ENCODE results near the gene EFHC1. TPM values are rescaled to one million over a fixed set of nuclear protein-coding genes. Genes with fewer than 3 reads are reported as not detected.

The EFHC1 gene
- total RNA-seq, 1 experiment from 2014 or later = 24.6 TPM

DNA sequence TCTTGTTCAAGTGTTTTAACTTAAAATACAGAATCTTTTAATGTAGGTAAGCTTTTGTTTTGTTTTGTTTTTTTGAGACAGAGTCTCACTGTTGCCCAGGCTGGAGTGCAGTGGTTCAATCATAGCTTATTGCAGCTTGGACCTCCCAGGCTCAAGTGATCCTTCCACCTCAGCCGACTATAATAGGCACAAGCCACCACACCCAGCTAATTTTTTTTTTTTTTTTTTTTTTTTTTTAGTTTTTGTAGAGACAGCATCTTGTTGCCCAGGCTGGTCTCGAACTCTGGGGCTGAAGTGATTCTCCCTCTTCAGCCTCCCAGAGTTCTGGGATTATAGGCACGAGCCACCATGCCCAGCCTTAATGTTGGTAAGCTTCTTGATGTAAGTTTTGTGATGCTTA is 3.3 kb downstream of the EFHC1 start:
- BruUV-seq (replicated peaks) = no TSS peak
- POLR2A ChIA-PET = interaction anchor here (0.6 to 0.7 kb wide), 7 partner anchors 17 to 419 kb away, joined by 3 to 10 read pairs (median 4); no protein-coding TSS in a partner anchor
- no peak for ATAC-seq
- no peak overlapping the region for H3K4me3 ChIP-seq (ENCODE audit: low read depth in 2 of 2, low read length in 2 of 2)
- TF ChIP-seq CTCF (IDR thresholded peaks at IDR 0.05) (no peak), POLR2AphosphoS5 (IDR thresholded peaks at IDR 0.05; ENCODE audit: low read depth, low read length) (no peak), SIN3A (IDR thresholded peaks at IDR 0.05; ENCODE audit: borderline replicate concordance, insufficient read depth, low read depth, low read length) (no peak), TCF7L2 (IDR thresholded peaks at IDR 0.05; ENCODE audit: low read depth, low read length) (no peak)
- TF ChIP-seq, protein P1, sequence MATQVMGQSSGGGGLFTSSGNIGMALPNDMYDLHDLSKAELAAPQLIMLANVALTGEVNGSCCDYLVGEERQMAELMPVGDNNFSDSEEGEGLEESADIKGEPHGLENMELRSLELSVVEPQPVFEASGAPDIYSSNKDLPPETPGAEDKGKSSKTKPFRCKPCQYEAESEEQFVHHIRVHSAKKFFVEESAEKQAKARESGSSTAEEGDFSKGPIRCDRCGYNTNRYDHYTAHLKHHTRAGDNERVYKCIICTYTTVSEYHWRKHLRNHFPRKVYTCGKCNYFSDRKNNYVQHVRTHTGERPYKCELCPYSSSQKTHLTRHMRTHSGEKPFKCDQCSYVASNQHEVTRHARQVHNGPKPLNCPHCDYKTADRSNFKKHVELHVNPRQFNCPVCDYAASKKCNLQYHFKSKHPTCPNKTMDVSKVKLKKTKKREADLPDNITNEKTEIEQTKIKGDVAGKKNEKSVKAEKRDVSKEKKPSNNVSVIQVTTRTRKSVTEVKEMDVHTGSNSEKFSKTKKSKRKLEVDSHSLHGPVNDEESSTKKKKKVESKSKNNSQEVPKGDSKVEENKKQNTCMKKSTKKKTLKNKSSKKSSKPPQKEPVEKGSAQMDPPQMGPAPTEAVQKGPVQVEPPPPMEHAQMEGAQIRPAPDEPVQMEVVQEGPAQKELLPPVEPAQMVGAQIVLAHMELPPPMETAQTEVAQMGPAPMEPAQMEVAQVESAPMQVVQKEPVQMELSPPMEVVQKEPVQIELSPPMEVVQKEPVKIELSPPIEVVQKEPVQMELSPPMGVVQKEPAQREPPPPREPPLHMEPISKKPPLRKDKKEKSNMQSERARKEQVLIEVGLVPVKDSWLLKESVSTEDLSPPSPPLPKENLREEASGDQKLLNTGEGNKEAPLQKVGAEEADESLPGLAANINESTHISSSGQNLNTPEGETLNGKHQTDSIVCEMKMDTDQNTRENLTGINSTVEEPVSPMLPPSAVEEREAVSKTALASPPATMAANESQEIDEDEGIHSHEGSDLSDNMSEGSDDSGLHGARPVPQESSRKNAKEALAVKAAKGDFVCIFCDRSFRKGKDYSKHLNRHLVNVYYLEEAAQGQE (IDR thresholded peaks at IDR 0.05; ENCODE audit: insufficient read depth in 1 of 2, low read depth in 2 of 2, low read length in 1 of 2) = no peak
- no peaks in the 10 kb centered on the region for H3K36me3 ChIP-seq (ENCODE audit: control insufficient read depth, insufficient read depth, low read length)
- no peaks in the 10 kb centered on the region for H3K9me3 ChIP-seq (ENCODE audit: control insufficient read depth, insufficient read depth, low read depth, low read length)
- H3K4me1 ChIP-seq (ENCODE audit: control insufficient read depth, insufficient read depth, low read length) = peaks cover 33% of the 10 kb centered on the region
- H3K27ac ChIP-seq (ENCODE audit: low read length) = peak overlapping the region; percentile 51
- in situ Hi-C loops (cut with HindIII; ENCODE audit: low pct_unique_long_range_greater_than_20kb, low sequenced_read_pairs) = no loop called here
- intact Hi-C loops (cut with micrococcal nuclease; ENCODE audit: unreplicated experiment) = no loop called here
- DNase-seq (ENCODE audit: low read depth, low spot score) = no peak
- H3K27me3 ChIP-seq (ENCODE audit: control insufficient read depth, insufficient read depth, low read length) = no peaks in the 10 kb centered on the region
- CTCF ChIA-PET = interaction anchor here (0.5 to 0.6 kb wide), 3 partner anchors 16 to 572 kb away, joined by 3 to 5 read pairs (median 5); partner anchors contain the start of gene GSTA4

- ChIA-PET POLR2A (interaction anchor here (0.5 to 0.7 kb wide), 5 partner anchors 17 to 1318 kb away, joined by 3 to 4 read pairs (median 3); no protein-coding TSS in a partner anchor), CTCF (no interaction called here)
- DNase-seq (ENCODE audit: low read depth, low spot score) = no peak
- peaks cover 28% of the 10 kb centered on the region for H3K4me1 ChIP-seq (ENCODE audit: control insufficient read depth, insufficient read depth, low read length)
- no TSS peak for BruUV-seq (replicated peaks)
- intact Hi-C loops (cut with micrococcal nuclease; ENCODE audit: unreplicated experiment) = no loop called here
- no peaks in the 10 kb centered on the region for H3K36me3 ChIP-seq (ENCODE audit: control insufficient read depth, insufficient read depth, low read length)
- no peak for TF ChIP-seq CTCF (IDR thresholded peaks at IDR 0.05)
- TF ChIP-seq TCF7L2 (IDR thresholded peaks at IDR 0.05; ENCODE audit: low read depth, low read length) = no peak
- TF ChIP-seq SIN3A (IDR thresholded peaks at IDR 0.05; ENCODE audit: borderline replicate concordance, insufficient read depth, low read depth, low read length) = no peak
- TF ChIP-seq POLR2AphosphoS5 (IDR thresholded peaks at IDR 0.05; ENCODE audit: low read depth, low read length) = no peak
- TF ChIP-seq, protein P1 (IDR thresholded peaks at IDR 0.05; ENCODE audit: insufficient read depth in 1 of 2, low read depth in 2 of 2, low read length in 1 of 2) = no peak
- in situ Hi-C loops (cut with HindIII; ENCODE audit: low pct_unique_long_range_greater_than_20kb, low sequenced_read_pairs) = no loop called here
- no peaks in the 10 kb centered on the region for H3K9me3 ChIP-seq (ENCODE audit: control insufficient read depth, insufficient read depth, low read depth, low read length)
- H3K4me3 ChIP-seq (ENCODE audit: low read depth in 2 of 2, low read length in 2 of 2) = no peak overlapping the region
- 0 out of 2 replicates have a peak, but pooled peaks have one; percentile 38 for ATAC-seq
- no peaks in the 10 kb centered on the region for H3K27me3 ChIP-seq (ENCODE audit: control insufficient read depth, insufficient read depth, low read length)
- peak overlapping the region; percentile 51 for H3K27ac ChIP-seq (ENCODE audit: low read length)
These were observed 3.8 kb downstream of the EFHC1 start for GRCh38 chr6:52423971-52424381.

Data from Panc1 (cell line).